Activated B cell treated with CpG ODN at 0.5 μM for 24 hours (primary cell): ENCODE results near the gene IKZF1. TPM values are rescaled to one million over a fixed set of nuclear protein-coding genes. Genes with fewer than 3 reads are reported as not detected.
A peak's percentile ranks its signal among the peaks of the same experiment; 100 is the strongest.

Source experiments
- ATAC-seq: fragments of 200-7000 bp; cut with Tn5 transposase; one replicate; pipeline ENCODE4 v1.10.0; 2021; ENCODE audit warnings: low read depth, mild to moderate bottlenecking, moderate library complexity
- CTCF ChIA-PET: fragments of 350-600 bp; sonication (Branson Sonifier 250); formaldehyde crosslinking; loops from one replicate; lab custom pipeline; 2021; ENCODE audit warnings: antibody characterized with exemption; lab: Charles Lee
- POLR2A ChIA-PET: fragments of 350-600 bp; sonication (Branson Sonifier 250); formaldehyde crosslinking; loops from one replicate; lab custom pipeline; 2021; ENCODE audit warnings: antibody characterized with exemption; lab: Charles Lee
- DNase-seq: peaks from one replicate; pipeline ENCODE4 v3.0.0; 2022
- H3K27ac Mint-ChIP-seq: one replicate; pipeline ENCODE4 v1.8.0; 2020; ENCODE audit warnings: mixed read lengths
- H3K27me3 Mint-ChIP-seq: one replicate; pipeline ENCODE4 v1.8.0; 2021; ENCODE audit warnings: mixed read lengths
- H3K36me3 Mint-ChIP-seq: one replicate; pipeline ENCODE4 v1.8.0; 2021; ENCODE audit warnings: low read depth, mixed read lengths
- H3K4me1 Mint-ChIP-seq: one replicate; pipeline ENCODE4 v1.8.0; 2021; ENCODE audit warnings: mixed read lengths
- H3K4me3 Mint-ChIP-seq: one replicate; pipeline ENCODE4 v1.8.0; 2020; ENCODE audit warnings: mild to moderate bottlenecking, mixed read lengths
- H3K9me3 Mint-ChIP-seq: one replicate; pipeline ENCODE4 v1.8.0; 2020; ENCODE audit warnings: mixed read lengths
- CTCF ChIP-seq: fragments of 200-600 bp; IDR thresholded peaks from one replicate; pipeline ENCODE4 v1.8.0; 2022; ENCODE audit warnings: antibody characterized with exemption, mild to moderate bottlenecking
- intact Hi-C: fragments of 100-400 bp; cut with micrococcal nuclease; formaldehyde crosslinking; loops from one replicate; pipeline ENCODE4 v1.15.1; 2024
- total RNA-seq: library from RNA; stranded (reverse); gene quantifications from 2 replicates; pipeline ENCODE4 v1.2.3, GENCODE V29; 2022

The IKZF1 gene
- total RNA-seq, 1 donor from 2014 or later = 325 TPM

GRCh38 chr7:50362142-50362541, 57.6 kb downstream of the IKZF1 start:
- H3K9me3 Mint-ChIP-seq = no peaks in the 10 kb centered on the region
- ATAC-seq (no peak), DNase-seq (no peak)
- no peaks in the 10 kb centered on the region for H3K27me3 Mint-ChIP-seq
- TF ChIP-seq CTCF = no peak
- peak overlapping the region; percentile 80 for H3K27ac Mint-ChIP-seq
- H3K4me1 Mint-ChIP-seq = peaks cover 95% of the 10 kb centered on the region
- CTCF ChIA-PET = interaction anchor here (0.9 to 1.8 kb wide), 4 partner anchors 10 to 157 kb away, joined by 3 to 5 read pairs (median 4); no protein-coding TSS in a partner anchor
- H3K4me3 Mint-ChIP-seq = no peak overlapping the region
- POLR2A ChIA-PET = interaction anchor here (0.7 to 2.0 kb wide), 5 partner anchors 9 to 268 kb away, joined by 3 to 7 read pairs (median 4); no protein-coding TSS in a partner anchor
- intact Hi-C loops = no loop called here
- H3K36me3 Mint-ChIP-seq = peaks cover 93% of the 10 kb centered on the region

- DNase-seq (no peak), ATAC-seq (no peak)
- peaks cover 95% of the 10 kb centered on the region for H3K4me1 Mint-ChIP-seq
Observed at GRCh38 chr7:50362712-50363282, 58.3 kb downstream of the IKZF1 start.

DNA sequence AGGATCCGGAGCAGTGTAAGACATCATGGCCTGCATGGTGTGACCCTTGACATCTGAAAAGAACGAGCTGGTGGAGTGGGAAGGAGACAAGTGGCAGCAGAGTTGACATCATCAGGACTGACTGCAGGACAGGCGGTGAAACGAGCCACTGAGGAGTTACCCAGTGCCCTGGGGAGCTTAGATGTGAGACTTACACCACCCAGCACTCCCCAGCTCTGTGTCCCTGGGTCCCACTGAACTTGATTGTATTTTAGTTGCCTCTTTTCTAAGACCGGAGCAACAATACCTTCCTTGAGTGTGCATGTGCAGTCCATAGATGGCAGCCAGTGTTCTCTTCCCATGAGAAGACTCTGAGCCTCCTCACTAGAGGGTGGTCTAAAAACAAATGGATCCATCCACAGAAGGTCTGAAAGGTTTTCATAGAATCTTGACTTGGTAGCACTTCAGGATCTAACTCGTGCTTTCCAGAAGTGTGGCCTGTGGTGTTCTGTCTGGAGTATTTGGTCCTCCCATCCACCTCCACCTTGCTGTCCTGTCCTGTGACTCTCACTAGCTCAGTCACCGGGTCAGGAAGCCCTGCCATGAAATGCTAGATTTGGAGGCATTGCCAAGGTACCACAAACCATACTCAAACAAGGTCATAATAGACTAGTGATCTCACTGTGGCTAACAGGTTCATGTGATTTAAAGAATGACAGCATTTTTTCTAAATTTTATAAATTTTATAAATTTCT, 59.0 kb downstream of the IKZF1 start:
- peak overlapping the region; percentile 80 for H3K27ac Mint-ChIP-seq

More at GRCh38 chr7:50362712-50363282, 58.3 kb downstream of the IKZF1 start:
- intact Hi-C loops = no loop called here
- Mint-ChIP-seq H3K4me3 (peak overlapping the region; percentile 32), H3K27ac (peak overlapping the region; percentile 80), H3K36me3 (peaks cover 92% of the 10 kb centered on the region), H3K27me3 (no peaks in the 10 kb centered on the region), H3K9me3 (no peaks in the 10 kb centered on the region)
- TF ChIP-seq CTCF = no peak
- CTCF ChIA-PET = interaction anchor here (1.3 to 1.8 kb wide), 2 partner anchors 10 to 158 kb away, joined by 3 to 5 read pairs; no protein-coding TSS in a partner anchor
- POLR2A ChIA-PET = interaction anchor here (0.7 to 6.7 kb wide), 4 partner anchors 10 to 53 kb away, joined by 3 to 88 read pairs (median 6); partner anchors contain the start of gene IKZF1

DNA sequence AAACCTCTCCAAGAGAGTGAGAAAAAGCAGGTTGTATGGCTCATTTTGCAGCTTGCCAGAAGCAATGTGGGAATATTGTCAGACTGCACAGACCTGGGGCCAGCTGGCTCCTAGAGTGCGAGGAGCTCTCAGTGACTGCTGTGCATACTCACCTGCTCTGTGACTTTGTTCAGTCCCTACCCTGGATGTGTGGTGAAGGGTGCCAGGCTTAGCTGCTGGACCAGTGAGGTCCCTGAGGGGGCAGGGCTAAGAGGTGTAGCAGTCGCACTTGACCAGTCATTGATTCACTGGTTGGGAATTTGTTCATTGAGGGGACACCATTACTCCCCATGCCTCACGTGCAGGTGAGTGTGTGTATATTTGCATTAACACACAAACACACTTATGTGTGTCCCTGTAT, 60.1 kb downstream of the IKZF1 start:
- Mint-ChIP-seq H3K4me3 (no peak overlapping the region), H3K27ac (peak overlapping the region; percentile 75), H3K27me3 (no peaks in the 10 kb centered on the region), H3K36me3 (peaks cover 93% of the 10 kb centered on the region), H3K9me3 (no peaks in the 10 kb centered on the region), H3K4me1 (peaks cover 97% of the 10 kb centered on the region)
- POLR2A ChIA-PET = interaction anchor here (0.5 to 6.7 kb wide), 11 partner anchors 11 to 221 kb away, joined by 3 to 88 read pairs (median 4); partner anchors contain the start of gene IKZF1
- no peak for DNase-seq
- no peak for ATAC-seq
- intact Hi-C loops = loop anchor here (1.0 kb wide), 1 partner anchor 8 kb away; no protein-coding TSS in a partner anchor
- CTCF ChIA-PET = interaction anchor here (0.9 to 9.9 kb wide), 5 partner anchors 26 to 158 kb away, joined by 3 to 104 read pairs (median 4); no protein-coding TSS in a partner anchor
- TF ChIP-seq CTCF = no peak

More for the DNA sequence above, 59.0 kb downstream of the IKZF1 start:
- H3K27me3 Mint-ChIP-seq = no peaks in the 10 kb centered on the region
- no peak overlapping the region for H3K4me3 Mint-ChIP-seq
- H3K36me3 Mint-ChIP-seq = peaks cover 92% of the 10 kb centered on the region
- peaks cover 95% of the 10 kb centered on the region for H3K4me1 Mint-ChIP-seq
- POLR2A ChIA-PET = interaction anchor here (1.2 to 6.7 kb wide), 4 partner anchors 14 to 54 kb away, joined by 4 to 88 read pairs (median 4); partner anchors contain the start of gene IKZF1
- no peaks in the 10 kb centered on the region for H3K9me3 Mint-ChIP-seq
- CTCF ChIA-PET = interaction anchor here (0.7 to 9.9 kb wide), 2 partner anchors 54 to 55 kb away, joined by 3 to 79 read pairs; no protein-coding TSS in a partner anchor
- intact Hi-C loops = loop anchor here (1.0 kb wide), 1 partner anchor 7 kb away; no protein-coding TSS in a partner anchor
- ATAC-seq = no peak
- DNase-seq = no peak
- TF ChIP-seq CTCF = no peak
